Naive B cell (primary cell): ENCODE measurements around the gene PLEKHH2. TPM values are rescaled to one million over a fixed set of nuclear protein-coding genes. Genes with fewer than 3 reads are reported as not detected.
A peak's percentile ranks its signal among the peaks of the same experiment; 100 is the strongest.

ENCODE experiments used
- ATAC-seq, 2 donors: fragments of 150-1000 bp; cut with Tn5 transposase; 2 replicates each; pipeline ENCODE4 v1.10.0; 2021; ENCODE audit warnings: low read depth in 2 of 2, mild to moderate bottlenecking in 2 of 2, moderate library complexity in 2 of 2
- DNase-seq: peaks from one replicate; pipeline ENCODE4 v3.0.0; 2022
- H3K27ac Mint-ChIP-seq, 6 donors: one replicate each; pipeline ENCODE4 v1.8.0; 2020 to 2022; ENCODE audit warnings: mild to moderate bottlenecking in 6 of 6, mixed read lengths in 6 of 6, moderate library complexity in 5 of 6, inconsistent platforms in 2 of 6
- H3K27me3 Mint-ChIP-seq, 3 donors: one replicate each; pipeline ENCODE4 v1.8.0; 2021 to 2022; ENCODE audit warnings: mixed read lengths in 3 of 3, mild to moderate bottlenecking in 1 of 3
- H3K36me3 Mint-ChIP-seq, 2 donors: one replicate each; pipeline ENCODE4 v1.8.0; 2020 to 2022; ENCODE audit warnings: mixed read lengths in 2 of 2, inconsistent platforms in 1 of 2, mild to moderate bottlenecking in 1 of 2
- H3K4me1 Mint-ChIP-seq, 3 donors: one replicate each; pipeline ENCODE4 v1.8.0; 2020 to 2022; ENCODE audit warnings: mixed read lengths in 3 of 3, inconsistent platforms in 1 of 3, mild to moderate bottlenecking in 1 of 3, moderate library complexity in 1 of 3
- H3K4me3 Mint-ChIP-seq, 8 donors: one replicate each; pipeline ENCODE4 v1.8.0; 2020 to 2022; ENCODE audit warnings: mild to moderate bottlenecking in 8 of 8, mixed read lengths in 8 of 8, moderate library complexity in 8 of 8, inconsistent platforms in 2 of 8
- H3K9me3 Mint-ChIP-seq, 7 donors: one replicate each; pipeline ENCODE4 v1.8.0; 2020 to 2022; ENCODE audit warnings: mixed read lengths in 7 of 7, mild to moderate bottlenecking in 5 of 7, inconsistent platforms in 2 of 7, moderate library complexity in 1 of 7
- polyA plus RNA-seq, 6 donors: library from polyadenylated mRNA; unstranded; fragments of 300-500 nt; fragmentation: Illumina TruSeq; gene quantifications; one replicate each; pipeline ENCODE4 v1.2.3, GENCODE V29; 2021; ENCODE audit warnings: low read depth in 6 of 6

The PLEKHH2 gene
- polyA plus RNA-seq, 6 donors from 2014 or later: not detected

DNA sequence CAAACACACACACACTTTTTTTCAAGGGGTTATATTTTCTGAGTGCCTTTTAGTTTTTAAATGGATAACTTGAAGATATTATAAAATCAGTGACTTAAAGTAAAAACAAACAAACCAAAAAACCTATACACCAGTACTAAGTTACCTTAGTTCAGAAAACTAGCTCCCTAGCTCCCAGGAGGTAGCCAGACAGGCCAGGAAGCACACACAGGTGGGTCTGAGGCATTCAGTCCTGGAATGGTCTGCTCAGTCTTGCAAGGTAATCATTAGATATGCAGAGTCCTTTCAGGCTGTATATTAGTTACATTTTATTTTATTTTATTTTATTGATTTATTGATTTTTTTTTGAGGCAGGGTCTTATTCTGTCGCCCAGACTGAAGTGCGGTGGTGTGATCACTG lies 126.0 kb downstream of the PLEKHH2 start:
- Mint-ChIP-seq H3K4me3 (no peak overlapping the region), H3K9me3 (peaks cover 0 to 6% (median 0%) of the 10 kb centered on the region in 7 donors), H3K4me1 (no peaks in the 10 kb centered on the region), H3K36me3 (no peaks in the 10 kb centered on the region), H3K27ac (no peak overlapping the region), H3K27me3 (peaks cover 0 to 8% (median 0%) of the 10 kb centered on the region in 3 donors)
- DNase-seq (no peak), ATAC-seq (no peak)

GRCh38 chr2:43764086-43764705 lies 127.1 kb downstream of the PLEKHH2 start:
- Mint-ChIP-seq H3K4me1 (no peaks in the 10 kb centered on the region), H3K27ac (no peak overlapping the region), H3K4me3 (no peak overlapping the region), H3K36me3 (no peaks in the 10 kb centered on the region), H3K9me3 (peaks cover 0 to 6% (median 0%) of the 10 kb centered on the region in 7 donors), H3K27me3 (peaks cover 6 to 11% (median 10%) of the 10 kb centered on the region in 3 donors)
- DNase-seq: no peak
- ATAC-seq: no peak

DNA sequence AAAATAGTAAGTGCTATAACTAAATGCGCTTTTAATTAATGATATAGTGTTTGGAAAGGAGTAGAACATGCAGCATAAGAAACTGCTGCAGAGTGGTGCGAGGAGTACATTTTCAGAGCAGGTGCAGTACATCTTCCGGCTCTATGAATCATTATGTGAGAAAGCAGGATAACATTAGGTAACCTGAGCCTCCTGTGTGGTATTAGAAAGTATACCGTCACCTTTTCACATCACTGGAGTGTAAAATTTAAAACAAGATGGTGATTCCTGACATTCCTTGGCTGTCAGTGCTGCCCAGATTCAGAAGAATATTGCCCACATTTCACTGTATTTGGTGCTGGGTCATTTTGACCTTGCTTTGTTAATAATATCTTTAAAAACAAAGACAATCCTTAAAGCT lies 128.9 kb downstream of the PLEKHH2 start:
- Mint-ChIP-seq H3K4me1 (no peaks in the 10 kb centered on the region), H3K9me3 (peaks cover 0 to 6% (median 0%) of the 10 kb centered on the region in 7 donors), H3K27ac (no peak overlapping the region), H3K36me3 (no peaks in the 10 kb centered on the region), H3K27me3 (peaks cover 12 to 16% (median 12%) of the 10 kb centered on the region in 3 donors), H3K4me3 (no peak overlapping the region)
- ATAC-seq (no peak), DNase-seq (no peak)

GRCh38 chr2:43773876-43774613 lies 137.0 kb downstream of the PLEKHH2 start, which contains the start of gene DYNC2LI1:
Gene DYNC2LI1, plus strand, starts transcription at chr2:43774039. Its CDS starts 100 bp downstream, at chr2:43774139.
- Mint-ChIP-seq H3K4me1 (peaks cover 15 to 17% (median 16%) of the 10 kb centered on the region in 3 donors), H3K27ac (peak within 1 kb of the TSS; percentile 77 to 98 (median 94)), H3K4me3 (peak within 1 kb of the TSS; percentile 93 to 98 (median 96)), H3K27me3 (peaks cover 8 to 22% (median 15%) of the 10 kb centered on the region in 3 donors), H3K9me3 (peaks cover 0 to 2% (median 0%) of the 10 kb centered on the region in 7 donors), H3K36me3 (no peaks in the 10 kb centered on the region)
- ATAC-seq (peak; percentile 98 to 99), DNase-seq (peak; percentile 72)

DNA sequence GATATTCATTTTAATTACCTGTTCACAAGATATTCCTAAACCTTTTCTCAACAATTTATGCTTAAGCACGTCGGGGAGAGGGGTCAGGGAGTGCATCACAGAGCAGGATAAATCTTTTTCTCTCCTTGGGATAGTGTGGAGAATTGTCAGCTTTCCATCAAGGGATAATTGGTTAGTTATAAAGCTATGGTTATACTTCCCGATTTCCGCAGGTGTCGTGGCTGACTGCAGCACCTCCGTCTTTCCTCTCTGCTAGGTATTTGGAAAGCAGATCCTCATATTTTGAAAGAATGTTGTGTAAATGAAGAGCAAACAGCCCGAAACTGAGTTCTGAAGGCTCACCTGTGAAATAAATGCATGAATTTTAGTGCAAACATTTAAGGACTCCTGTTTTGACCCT lies 137.6 kb downstream of the PLEKHH2 start:
- no peak for ATAC-seq
- no peak for DNase-seq
- peak overlapping the region in 2 of 6 donors; percentile 92 to 94 for H3K27ac Mint-ChIP-seq
- peaks cover 15 to 17% (median 16%) of the 10 kb centered on the region in 3 donors for H3K4me1 Mint-ChIP-seq
- H3K36me3 Mint-ChIP-seq: peaks cover 0 to 2% of the 10 kb centered on the region in 2 donors
- H3K9me3 Mint-ChIP-seq: no peaks in the 10 kb centered on the region
- H3K27me3 Mint-ChIP-seq: peaks cover 5 to 19% (median 13%) of the 10 kb centered on the region in 3 donors
- H3K4me3 Mint-ChIP-seq: peak overlapping the region; percentile 93 to 98 (median 96)

DNA sequence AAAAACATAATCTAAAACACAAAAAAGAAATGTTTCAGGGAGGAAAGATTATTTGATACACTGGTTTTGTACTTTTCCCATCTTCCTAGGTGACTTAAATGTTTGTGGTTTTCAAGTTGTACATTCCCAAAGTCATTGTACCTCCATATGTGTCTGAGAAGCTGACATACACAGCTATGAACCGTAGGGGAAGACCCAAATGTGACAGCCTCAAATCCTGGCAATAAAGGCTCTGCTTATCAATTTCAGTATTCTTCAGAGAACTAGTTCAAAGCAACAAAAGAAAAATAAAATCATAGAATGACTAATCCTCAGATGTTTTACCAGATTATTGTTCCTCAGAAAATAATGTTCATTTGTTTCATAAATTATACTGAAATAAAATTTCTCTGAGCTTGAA lies 139.3 kb downstream of the PLEKHH2 start:
- DNase-seq (no peak), ATAC-seq (no peak)
- Mint-ChIP-seq H3K36me3 (peaks cover 0 to 10% of the 10 kb centered on the region in 2 donors), H3K9me3 (no peaks in the 10 kb centered on the region), H3K4me1 (peaks cover 15 to 17% (median 16%) of the 10 kb centered on the region in 3 donors), H3K4me3 (peak overlapping the region in 1 of 8 donors; percentile 15), H3K27ac (no peak overlapping the region), H3K27me3 (peaks cover 5 to 14% (median 5%) of the 10 kb centered on the region in 3 donors)

GRCh38 chr2:43777306-43777926 lies 140.4 kb downstream of the PLEKHH2 start:
- Mint-ChIP-seq H3K36me3 (peaks cover 0 to 10% of the 10 kb centered on the region in 2 donors), H3K27me3 (peaks cover 0 to 5% (median 0%) of the 10 kb centered on the region in 3 donors), H3K27ac (peak overlapping the region in 1 of 6 donors; percentile 22), H3K4me3 (no peak overlapping the region), H3K9me3 (no peaks in the 10 kb centered on the region), H3K4me1 (peaks cover 15 to 17% (median 16%) of the 10 kb centered on the region in 3 donors)
- DNase-seq (no peak), ATAC-seq (no peak)

- no peak overlapping the region for H3K4me3 Mint-ChIP-seq
- H3K27me3 Mint-ChIP-seq: no peaks in the 10 kb centered on the region
- no peak overlapping the region for H3K27ac Mint-ChIP-seq
- no peaks in the 10 kb centered on the region for H3K9me3 Mint-ChIP-seq
- no peak for ATAC-seq
- peaks cover 15 to 16% (median 16%) of the 10 kb centered on the region in 3 donors for H3K4me1 Mint-ChIP-seq
- no peak for DNase-seq
- H3K36me3 Mint-ChIP-seq: peaks cover 0 to 10% of the 10 kb centered on the region in 2 donors
These were observed 141.2 kb downstream of the PLEKHH2 start for GRCh38 chr2:43778233-43778632.

DNA sequence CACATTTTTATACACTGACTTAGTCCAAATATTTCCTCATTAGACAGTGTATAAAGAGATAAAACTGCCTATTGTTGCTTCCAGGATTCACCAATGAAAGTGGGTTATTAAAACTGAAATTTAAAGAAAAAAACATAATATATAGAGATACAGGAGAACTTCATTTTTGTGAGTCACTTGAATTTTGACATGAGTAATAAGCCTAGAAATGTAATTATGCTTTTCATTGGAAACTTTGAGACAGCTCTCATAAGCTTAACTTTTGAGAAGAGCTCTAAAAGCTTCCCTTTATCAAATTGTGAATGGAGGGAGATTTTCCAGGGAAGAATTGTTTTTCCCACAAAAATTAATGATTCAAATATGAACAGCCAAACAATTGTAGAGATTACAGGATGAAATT lies 150.8 kb downstream of the PLEKHH2 start:
- DNase-seq: no peak
- no peak for ATAC-seq
- Mint-ChIP-seq H3K27ac (no peak overlapping the region), H3K27me3 (no peaks in the 10 kb centered on the region), H3K4me3 (no peak overlapping the region), H3K4me1 (no peaks in the 10 kb centered on the region), H3K9me3 (no peaks in the 10 kb centered on the region), H3K36me3 (peaks cover 0 to 14% of the 10 kb centered on the region in 2 donors)

GRCh38 chr2:43788646-43789045 lies 151.6 kb downstream of the PLEKHH2 start:
- H3K27ac Mint-ChIP-seq: no peak overlapping the region
- no peaks in the 10 kb centered on the region for H3K9me3 Mint-ChIP-seq
- no peaks in the 10 kb centered on the region for H3K4me1 Mint-ChIP-seq
- peaks cover 0 to 16% of the 10 kb centered on the region in 2 donors for H3K36me3 Mint-ChIP-seq
- DNase-seq: no peak
- no peak for ATAC-seq
- H3K4me3 Mint-ChIP-seq: no peak overlapping the region
- H3K27me3 Mint-ChIP-seq: no peaks in the 10 kb centered on the region

- ATAC-seq: no peak
- H3K36me3 Mint-ChIP-seq: peaks cover 0 to 18% of the 10 kb centered on the region in 2 donors
- no peaks in the 10 kb centered on the region for H3K9me3 Mint-ChIP-seq
- no peaks in the 10 kb centered on the region for H3K27me3 Mint-ChIP-seq
- H3K4me3 Mint-ChIP-seq: no peak overlapping the region
- no peak for DNase-seq
- no peak overlapping the region for H3K27ac Mint-ChIP-seq
- no peaks in the 10 kb centered on the region for H3K4me1 Mint-ChIP-seq
These were observed 153.1 kb downstream of the PLEKHH2 start for GRCh38 chr2:43790147-43790546.

DNA sequence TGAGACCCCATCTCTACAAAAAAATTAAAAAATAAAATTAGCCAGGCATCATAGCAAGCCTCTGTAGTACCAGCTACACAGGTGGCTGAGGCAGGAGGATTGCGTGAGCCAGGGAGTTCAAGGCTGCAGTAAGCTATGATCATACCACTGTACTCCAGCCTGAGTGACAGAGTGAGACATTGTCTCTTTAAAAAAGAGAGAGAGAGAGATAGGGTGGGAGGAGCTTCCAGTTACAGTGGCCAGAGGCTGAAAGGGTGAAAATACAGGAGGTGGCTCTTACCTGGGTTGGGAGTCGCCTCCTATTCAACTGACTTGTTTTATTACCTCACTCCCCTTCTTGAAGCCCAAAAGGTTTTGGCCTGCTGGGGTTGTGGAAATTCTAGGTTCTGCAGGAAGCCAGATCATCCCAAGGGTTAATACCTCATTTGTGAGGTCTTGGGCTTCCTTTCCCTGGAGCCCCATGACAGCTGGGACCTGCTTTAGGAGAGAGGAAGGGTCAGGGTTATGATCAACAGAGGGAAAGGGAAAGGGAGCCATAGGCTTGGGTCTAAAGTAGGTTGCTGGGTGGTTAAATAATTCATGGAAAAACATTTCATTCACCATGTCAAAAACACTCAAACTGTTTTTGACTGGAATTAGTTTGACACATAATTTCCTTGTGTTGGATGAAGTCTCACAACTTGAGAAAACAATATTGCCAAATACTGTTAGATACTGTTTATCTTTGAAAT lies 154.1 kb downstream of the PLEKHH2 start:
- H3K27ac Mint-ChIP-seq: no peak overlapping the region
- H3K36me3 Mint-ChIP-seq: peaks cover 0 to 26% of the 10 kb centered on the region in 2 donors
- no peak for DNase-seq
- no peaks in the 10 kb centered on the region for H3K4me1 Mint-ChIP-seq
- H3K4me3 Mint-ChIP-seq: no peak overlapping the region
- no peaks in the 10 kb centered on the region for H3K27me3 Mint-ChIP-seq
- H3K9me3 Mint-ChIP-seq: no peaks in the 10 kb centered on the region
- no peak for ATAC-seq

DNA sequence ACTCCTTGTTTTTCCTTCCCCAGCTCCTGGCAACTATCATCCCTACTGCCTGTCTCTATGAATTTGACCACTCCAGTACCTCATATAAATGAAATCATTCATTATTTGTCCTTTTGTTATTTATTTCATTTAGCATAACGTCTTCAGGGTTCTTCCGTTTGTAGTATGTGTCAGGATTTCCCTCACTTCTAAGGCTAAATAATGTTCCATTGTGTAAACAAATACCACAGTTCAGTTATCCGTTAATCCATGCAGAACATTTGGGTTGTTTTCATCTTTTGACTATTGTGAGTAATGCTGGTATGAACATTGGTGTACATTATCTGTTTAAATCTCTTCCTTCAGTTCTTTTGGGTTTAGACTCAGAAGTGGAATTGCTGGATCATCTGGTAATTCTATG lies 155.6 kb downstream of the PLEKHH2 start:
- Mint-ChIP-seq H3K27ac (no peak overlapping the region), H3K4me1 (no peaks in the 10 kb centered on the region), H3K4me3 (no peak overlapping the region), H3K36me3 (peaks cover 0 to 26% of the 10 kb centered on the region in 2 donors), H3K9me3 (no peaks in the 10 kb centered on the region), H3K27me3 (no peaks in the 10 kb centered on the region)
- no peak for DNase-seq
- no peak for ATAC-seq
